Naive thymus-derived CD8-positive, alpha-beta T cell (primary cell): ENCODE results near the gene ZNF764. TPM values are rescaled to one million over a fixed set of nuclear protein-coding genes. Genes with fewer than 3 reads are reported as not detected.
A peak's percentile ranks its signal among the peaks of the same experiment; 100 is the strongest.
"Not testable (repeated sequence)": the region's sequence is repeated elsewhere in the genome, so short reads cannot be mapped to it uniquely, and the experiment has no call there.

Experiments
- ATAC-seq, 2 donors: fragments of 150-1000 bp; cut with Tn5 transposase in 1 of 2; sonication (Bioruptor Pico), chemical (Tn5 transposase) in 1 of 2; 1 replicate in 1 of 2; 2 replicates in 1 of 2; pipeline ENCODE4 v1.10.0; 2021; ENCODE audit warnings: mild to moderate bottlenecking in 2 of 2, moderate library complexity in 2 of 2
- POLR2A ChIA-PET: fragments of 350-600 bp; sonication (Branson Sonifier 250); formaldehyde crosslinking; loops from one replicate; lab custom pipeline; 2021; ENCODE audit warnings: antibody characterized with exemption; lab: Charles Lee
- DNase-seq, 10 donors: peaks; one replicate each; pipeline versions ENCODE4 v3.0.0 to v3.0.0-alpha.2; 2020 to 2022
- H3K27ac Mint-ChIP-seq, 10 donors: one replicate each; pipeline ENCODE4 v1.8.0; 2020 to 2022; ENCODE audit warnings: mild to moderate bottlenecking in 10 of 10, mixed read lengths in 10 of 10, moderate library complexity in 4 of 10, inconsistent platforms in 1 of 10
- H3K27me3 Mint-ChIP-seq, 5 donors: one replicate each; pipeline ENCODE4 v1.8.0; 2021 to 2022; ENCODE audit warnings: mixed read lengths in 5 of 5
- H3K36me3 Mint-ChIP-seq, 3 donors: one replicate each; pipeline ENCODE4 v1.8.0; 2020 to 2022; ENCODE audit warnings: mixed read lengths in 3 of 3, mild to moderate bottlenecking in 2 of 3, inconsistent platforms in 1 of 3
- H3K4me1 Mint-ChIP-seq, 4 donors: one replicate each; pipeline ENCODE4 v1.8.0; 2021 to 2022; ENCODE audit warnings: mixed read lengths in 4 of 4
- H3K4me3 Mint-ChIP-seq, 10 donors: one replicate each; pipeline ENCODE4 v1.8.0; 2020 to 2022; ENCODE audit warnings: mild to moderate bottlenecking in 10 of 10, mixed read lengths in 10 of 10, moderate library complexity in 6 of 10, inconsistent platforms in 1 of 10
- H3K9me3 Mint-ChIP-seq, 9 donors: one replicate each; pipeline ENCODE4 v1.8.0; 2020 to 2022; ENCODE audit warnings: mixed read lengths in 9 of 9, mild to moderate bottlenecking in 3 of 9, inconsistent platforms in 1 of 9, moderate library complexity in 1 of 9
- polyA plus RNA-seq, 3 donors: library from polyadenylated mRNA; unstranded; fragments of 300-500 nt; fragmentation: Illumina TruSeq; gene quantifications; one replicate each; pipeline ENCODE4 v1.2.3, GENCODE V29; 2021
- total RNA-seq, 8 experiments: library from RNA in 2 of 8; stranded (reverse) in 2 of 8; gene quantifications; one replicate each; pipeline ENCODE4 v1.2.3 and lab custom pipeline; 2021 to 2026

ZNF764 gene
- total and polyA plus RNA-seq, 5 experiments from 2014 or later: 3.6 to 19.3 (median 6.5) TPM

- not testable (repeated sequence) for H3K27me3 Mint-ChIP-seq, DNase-seq, H3K27ac Mint-ChIP-seq, H3K9me3 Mint-ChIP-seq, H3K4me3 Mint-ChIP-seq, H3K36me3 Mint-ChIP-seq, ATAC-seq
- H3K4me1 Mint-ChIP-seq: peaks cover 7 to 26% (median 18%) of the 10 kb centered on the region in 4 donors
- POLR2A ChIA-PET: interaction anchor here (0.6 to 0.9 kb wide), 2 partner anchors 16 to 101 kb away, joined by 3 to 5 read pairs; no protein-coding TSS in a partner anchor
Measured at GRCh38 chr16:30540916-30541464, 17.2 kb downstream of the ZNF764 start.

- POLR2A ChIA-PET: interaction anchor here (0.6 kb wide), 1 partner anchor 101 kb away, joined by 5 read pairs; no protein-coding TSS in a partner anchor
Measured at GRCh38 chr16:30539986-30540526, 18.1 kb downstream of the ZNF764 start.

GRCh38 chr16:30539000-30539964 is 18.9 kb downstream of the ZNF764 start:
- H3K36me3 Mint-ChIP-seq: peaks cover 0 to 5% (median 3%) of the 10 kb centered on the region in 3 donors
- no peak overlapping the region for H3K4me3 Mint-ChIP-seq
- no peaks in the 10 kb centered on the region for H3K27me3 Mint-ChIP-seq
- H3K9me3 Mint-ChIP-seq: no peaks in the 10 kb centered on the region
- peaks cover 8 to 32% (median 26%) of the 10 kb centered on the region in 4 donors for H3K4me1 Mint-ChIP-seq
- DNase-seq (no peak), ATAC-seq (no peak)
- POLR2A ChIA-PET: interaction anchor here (0.6 kb wide), 2 partner anchors 18 to 100 kb away, joined by 3 to 5 read pairs; no protein-coding TSS in a partner anchor
- H3K27ac Mint-ChIP-seq: peak overlapping the region in 1 of 10 donors; percentile 15

More at GRCh38 chr16:30539986-30540526, 18.1 kb downstream of the ZNF764 start:
- not testable (repeated sequence) for H3K27ac Mint-ChIP-seq, ATAC-seq, H3K4me3 Mint-ChIP-seq, H3K9me3 Mint-ChIP-seq, H3K36me3 Mint-ChIP-seq, DNase-seq, H3K27me3 Mint-ChIP-seq
- peaks cover 7 to 28% (median 22%) of the 10 kb centered on the region in 4 donors for H3K4me1 Mint-ChIP-seq

- POLR2A ChIA-PET: interaction anchor here (0.6 to 4.7 kb wide), 16 partner anchors 13 to 160 kb away, joined by 3 to 105 read pairs (median 6); partner anchors contain the start of genes DCTPP1, FBRS, SEPHS2 and SEPTIN1
- H3K36me3 Mint-ChIP-seq, DNase-seq, ATAC-seq, H3K9me3 Mint-ChIP-seq, H3K27me3 Mint-ChIP-seq: not testable (repeated sequence)
- peak overlapping the region; percentile 87 to 100 (median 98) for H3K27ac Mint-ChIP-seq
- peaks cover 12 to 42% (median 33%) of the 10 kb centered on the region in 4 donors for H3K4me1 Mint-ChIP-seq
- peak overlapping the region; percentile 90 to 99 (median 95) for H3K4me3 Mint-ChIP-seq
Measured at GRCh38 chr16:30536391-30537024, 21.7 kb downstream of the ZNF764 start.

- Mint-ChIP-seq H3K27me3 (no peaks in the 10 kb centered on the region), H3K4me1 (peaks cover 12 to 44% (median 33%) of the 10 kb centered on the region in 4 donors), H3K27ac (peak overlapping the region; percentile 87 to 100 (median 98)), H3K36me3 (peaks cover 0 to 14% (median 3%) of the 10 kb centered on the region in 3 donors), H3K4me3 (peak overlapping the region; percentile 90 to 99 (median 95)), H3K9me3 (no peaks in the 10 kb centered on the region)
- POLR2A ChIA-PET: interaction anchor here (0.5 to 4.7 kb wide), 30 partner anchors 9 to 436 kb away, joined by 3 to 105 read pairs (median 6); partner anchors contain the start of genes DCTPP1, FBRS, ITGAL and PHKG2
- DNase-seq: peak; percentile 40 to 77 (median 48)
- peak; percentile 59 to 60 for ATAC-seq
Measured at GRCh38 chr16:30535777-30536190, 22.4 kb downstream of the ZNF764 start.

GRCh38 chr16:30535106-30535776 is 22.9 kb downstream of the ZNF764 start:
- ATAC-seq: peak; percentile 34 to 43
- no peaks in the 10 kb centered on the region for H3K9me3 Mint-ChIP-seq
- peak in 3 of 10 donors; percentile 18 to 47 (median 35) for DNase-seq
- H3K27me3 Mint-ChIP-seq: no peaks in the 10 kb centered on the region
- peak overlapping the region; percentile 87 to 100 (median 98) for H3K27ac Mint-ChIP-seq
- peak overlapping the region; percentile 90 to 99 (median 95) for H3K4me3 Mint-ChIP-seq
- peaks cover 12 to 45% (median 34%) of the 10 kb centered on the region in 4 donors for H3K4me1 Mint-ChIP-seq
- POLR2A ChIA-PET: interaction anchor here (0.5 to 4.7 kb wide), 36 partner anchors 8 to 436 kb away, joined by 3 to 105 read pairs (median 5); partner anchors contain the start of genes DCTPP1, FBRS, ITGAL and PHKG2
- H3K36me3 Mint-ChIP-seq: peaks cover 0 to 14% (median 3%) of the 10 kb centered on the region in 3 donors

GRCh38 chr16:30534368-30535105 is 23.6 kb downstream of the ZNF764 start, which contains the start of gene ZNF747:
Gene ZNF747 (minus strand): TSS chr16:30534858. CDS start chr16:30534679, 179 bp downstream.
- Mint-ChIP-seq H3K4me3 (peak within 1 kb of the TSS; percentile 90 to 99 (median 95)), H3K27ac (peak within 1 kb of the TSS; percentile 87 to 100 (median 98)), H3K4me1 (peaks cover 12 to 49% (median 36%) of the 10 kb centered on the region in 4 donors), H3K27me3 (no peaks in the 10 kb centered on the region), H3K9me3 (no peaks in the 10 kb centered on the region), H3K36me3 (peaks cover 0 to 14% (median 3%) of the 10 kb centered on the region in 3 donors)
- ATAC-seq (peak; percentile 82 to 83), DNase-seq (peak; percentile 87 to 95 (median 90))
- POLR2A ChIA-PET: interaction anchor here (0.6 to 4.7 kb wide), 33 partner anchors 7 to 730 kb away, joined by 3 to 105 read pairs (median 5); partner anchors contain the start of genes DCTPP1, FBRS, ITGAL and PHKG2

GRCh38 chr16:30533748-30534367 is 24.3 kb downstream of the ZNF764 start:
- Mint-ChIP-seq H3K27ac (peak overlapping the region; percentile 84 to 99 (median 90)), H3K36me3 (peaks cover 0 to 14% (median 3%) of the 10 kb centered on the region in 3 donors), H3K4me3 (peak overlapping the region; percentile 83 to 98 (median 92)), H3K27me3 (no peaks in the 10 kb centered on the region), H3K9me3 (no peaks in the 10 kb centered on the region), H3K4me1 (peaks cover 12 to 49% (median 38%) of the 10 kb centered on the region in 4 donors)
- DNase-seq (peak in 1 of 10 donors; percentile 18), ATAC-seq (peak; percentile 1 to 2)
- POLR2A ChIA-PET: interaction anchor here (0.7 to 4.7 kb wide), 22 partner anchors 9 to 729 kb away, joined by 3 to 105 read pairs (median 10); partner anchors contain the start of genes DCTPP1, FBRS, PRR14 and SEPHS2

- H3K4me3 Mint-ChIP-seq: peak overlapping the region; percentile 58 to 94 (median 73)
- peaks cover 12 to 54% (median 41%) of the 10 kb centered on the region in 4 donors for H3K4me1 Mint-ChIP-seq
- peak overlapping the region in 9 of 10 donors; percentile 73 to 90 (median 84) for H3K27ac Mint-ChIP-seq
- H3K9me3 Mint-ChIP-seq: no peaks in the 10 kb centered on the region
- DNase-seq (no peak), ATAC-seq (no peak)
- H3K36me3 Mint-ChIP-seq: peaks cover 0 to 14% (median 3%) of the 10 kb centered on the region in 3 donors
- no peaks in the 10 kb centered on the region for H3K27me3 Mint-ChIP-seq
- POLR2A ChIA-PET: interaction anchor here (0.7 to 4.7 kb wide), 6 partner anchors 19 to 126 kb away, joined by 6 to 105 read pairs (median 18); partner anchors contain the start of genes FBRS, ZNF688, ZNF689 and ZNF764
Measured at GRCh38 chr16:30533146-30533522, 25.0 kb downstream of the ZNF764 start.
